H1 (cell line): ENCODE data around the gene FUT2. TPM values are rescaled to one million over a fixed set of nuclear protein-coding genes. Genes with fewer than 3 reads are reported as not detected.

Experiments
- CTCF ChIA-PET: fragments of 300-600 bp; sonication (Branson Sonifier 250); formaldehyde crosslinking; loops from one replicate; lab custom pipeline; 2021; ENCODE audit not compliant: partially characterized antibody; lab: Charles Lee
- POLR2A ChIA-PET: fragments of 300-600 bp; sonication (Branson Sonifier 250); formaldehyde crosslinking; loops from one replicate; lab custom pipeline; 2021; ENCODE audit warnings: inconsistent platforms; ENCODE audit not compliant: partially characterized antibody; lab: Charles Lee
- DNase-seq, 2 experiments: peaks; one replicate each; pipeline versions ENCODE4 v3.0.0 to v3.0.0-alpha.2; 2010 to 2022; ENCODE audit warnings: low spot score in 2 of 2, low read depth in 1 of 2, mixed read lengths in 1 of 2
- FAIRE-seq: peaks from 2 replicates; lab custom pipeline; 2011; peaks lifted over from hg19 to GRCh38; lab: Jason Lieb, UNC
- H2AFZ ChIP-seq: 2 replicates; pipeline ENCODE4 v1.8.1; 2012; ENCODE audit warnings: low read length, inconsistent platforms
- H2AK5ac ChIP-seq: 2 replicates; pipeline ENCODE4 v1.6.1; 2013; ENCODE audit warnings: low read depth, low read length
- H2BK120ac ChIP-seq: replicated peaks from 2 replicates; pipeline ENCODE3; 2013; ENCODE audit warnings: low read depth, low read length, inconsistent platforms
- H2BK12ac ChIP-seq: 2 replicates; pipeline ENCODE4 v1.6.1; 2013; ENCODE audit warnings: low read depth, low read length
- H2BK15ac ChIP-seq: 2 replicates; pipeline ENCODE4 v1.6.1; 2013; ENCODE audit warnings: low read length
- H2BK20ac ChIP-seq: 2 replicates; pipeline ENCODE4 v1.6.1; 2013; ENCODE audit warnings: low read length
- H2BK5ac ChIP-seq: 2 replicates; pipeline ENCODE4 v1.6.1; 2013; ENCODE audit warnings: low read depth, low read length
- H3K14ac ChIP-seq: 2 replicates; pipeline ENCODE4 v1.6.1; 2013; ENCODE audit warnings: inconsistent platforms; ENCODE audit not compliant: insufficient read length
- H3K18ac ChIP-seq: 2 replicates; pipeline ENCODE4 v1.6.1; 2013; ENCODE audit warnings: low read length; ENCODE audit errors: extremely low read depth
- H3K23ac ChIP-seq: 2 replicates; pipeline ENCODE4 v1.6.1; 2013; ENCODE audit warnings: inconsistent platforms; ENCODE audit not compliant: insufficient read length
- H3K23me2 ChIP-seq: 2 replicates; pipeline ENCODE4 v1.6.1; 2013; ENCODE audit warnings: low read depth, low read length
- H3K27ac ChIP-seq: 2 replicates; pipeline ENCODE4 v1.6.1; 2011; ENCODE audit warnings: low read depth, low read length, inconsistent platforms
- H3K27me3 ChIP-seq, 4 experiments: replicated peaks in 1 of 4; 1 replicate in 1 of 4; 2 replicates in 3 of 4; pipeline versions ENCODE4 v1.6.1 to v1.8.1; 2011 to 2013; ENCODE audit warnings: low read length in 3 of 4, mild to moderate bottlenecking in 3 of 4, inconsistent platforms in 2 of 4, mixed read lengths in 2 of 4, moderate library complexity in 1 of 4; ENCODE audit not compliant: control insufficient read depth in 3 of 4, insufficient read depth in 3 of 4; ENCODE audit errors: extremely low read depth in 1 of 4
- H3K36me3 ChIP-seq, 4 experiments: 2 replicates each; pipeline versions ENCODE4 v1.6.1 to v1.8.1; 2011 to 2013; ENCODE audit warnings: mild to moderate bottlenecking in 4 of 4, low read length in 3 of 4, moderate library complexity in 2 of 4, control low read depth in 1 of 4, inconsistent platforms in 1 of 4; ENCODE audit not compliant: insufficient read depth in 4 of 4, control insufficient read depth in 2 of 4
- H3K4ac ChIP-seq: replicated peaks from 2 replicates; pipeline ENCODE3; 2013; ENCODE audit warnings: low read length, low read depth, mixed read lengths, inconsistent platforms; ENCODE audit not compliant: insufficient read length
- H3K4me1 ChIP-seq, 4 experiments: replicated peaks in 1 of 4; 1 replicate in 1 of 4; 2 replicates in 3 of 4; pipeline versions ENCODE4 v1.6.1 to v1.8.1; 2011 to 2013; ENCODE audit warnings: low read length in 3 of 4, inconsistent platforms in 2 of 4, mixed read lengths in 1 of 4; ENCODE audit not compliant: insufficient read depth in 4 of 4, control insufficient read depth in 3 of 4
- H3K4me2 ChIP-seq, 2 experiments: 2 replicates each; pipeline versions ENCODE4 v1.6.1 to v1.8.1; 2011 to 2013; ENCODE audit warnings: low read depth in 2 of 2, low read length in 2 of 2, control low read depth in 1 of 2, inconsistent platforms in 1 of 2, mild to moderate bottlenecking in 1 of 2; ENCODE audit not compliant: insufficient read depth in 1 of 2
- H3K4me3 ChIP-seq, 4 experiments: fragments of 200-600, 300-600 bp in 1 of 4; sonication (generic), shearing (Covaris generic), sonication (Bioruptor Twin) in 1 of 4; 2 replicates each; pipeline versions ENCODE4 v1.5.1 to v1.8.1; 2011 to 2016; ENCODE audit warnings: low read length in 4 of 4, low read depth in 3 of 4, control low read depth in 2 of 4, inconsistent platforms in 2 of 4, mild to moderate bottlenecking in 2 of 4, mixed read lengths in 1 of 4, moderate library complexity in 1 of 4; ENCODE audit not compliant: insufficient read depth in 2 of 4; ENCODE audit errors: extremely low read depth in 1 of 4
- H3K56ac ChIP-seq: replicated peaks from 2 replicates; pipeline ENCODE3; 2013; ENCODE audit warnings: low read depth, mild to moderate bottlenecking, mixed read lengths, low read length, inconsistent platforms; ENCODE audit not compliant: insufficient read length
- H3K79me1 ChIP-seq: 2 replicates; pipeline ENCODE4 v1.6.1; 2013; ENCODE audit warnings: low read depth, low read length, control low read depth
- H3K79me2 ChIP-seq, 2 experiments: 2 replicates each; pipeline versions ENCODE4 v1.6.1 to v1.8.1; 2012 to 2013; ENCODE audit warnings: low read length in 2 of 2, mild to moderate bottlenecking in 2 of 2, inconsistent platforms in 1 of 2; ENCODE audit not compliant: insufficient read depth in 2 of 2, control insufficient read depth in 1 of 2
- H3K9ac ChIP-seq, 4 experiments: replicated peaks in 1 of 4; 1 replicate in 1 of 4; 2 replicates in 3 of 4; pipeline versions ENCODE4 v1.6.1 to v1.8.1; 2011 to 2013; ENCODE audit warnings: low read depth in 3 of 4, low read length in 3 of 4, control low read depth in 2 of 4, mild to moderate bottlenecking in 2 of 4, moderate library complexity in 2 of 4, inconsistent platforms in 1 of 4; ENCODE audit errors: extremely low read depth in 1 of 4
- H3K9me3 ChIP-seq, 2 experiments: 2 replicates each; pipeline versions ENCODE4 v1.6.1 to v1.8.1; 2012 to 2013; ENCODE audit warnings: mild to moderate bottlenecking in 2 of 2, moderate library complexity in 2 of 2, control low read depth in 1 of 2, inconsistent platforms in 1 of 2, low read depth in 1 of 2, low read length in 1 of 2, mixed read lengths in 1 of 2; ENCODE audit not compliant: insufficient read depth in 2 of 2
- H4K20me1 ChIP-seq, 2 experiments: replicated peaks in 1 of 2; 2 replicates each; pipeline versions ENCODE3 to v1.8.1; 2011 to 2013; ENCODE audit warnings: inconsistent platforms in 2 of 2, low read length in 2 of 2, mild to moderate bottlenecking in 1 of 2; ENCODE audit not compliant: insufficient read depth in 2 of 2, control insufficient read depth in 1 of 2
- H4K5ac ChIP-seq: 2 replicates; pipeline ENCODE4 v1.6.1; 2013; ENCODE audit warnings: low read length, low read depth, mixed read lengths, inconsistent platforms; ENCODE audit not compliant: insufficient read length
- H4K8ac ChIP-seq: 2 replicates; pipeline ENCODE4 v1.8.0; 2013; ENCODE audit warnings: mild to moderate bottlenecking, moderate library complexity, low read length, inconsistent platforms; ENCODE audit not compliant: insufficient read depth; ENCODE audit errors: extremely low read depth
- H4K91ac ChIP-seq: replicated peaks from 2 replicates; pipeline ENCODE3; 2013; ENCODE audit warnings: low read length, mixed read lengths, inconsistent platforms; ENCODE audit not compliant: insufficient read length
- JUND ChIP-seq: IDR thresholded peaks from 2 replicates; pipeline ENCODE4 v1.6.1; 2011; ENCODE audit warnings: mild to moderate bottlenecking, improper control_type of control experiment, low read length
- WGBS, 2 experiments: shearing (Covaris generic) in 1 of 2; methylation state at CpG; one replicate each; pipeline versions ENCODE4 v1.1.6 to v1.1.7; 2013 to 2015; ENCODE audit warnings: low lambda C conversion rate in 2 of 2, mixed read lengths in 2 of 2, inconsistent platforms in 1 of 2, low coverage in 1 of 2, missing lambda C conversion rate in 1 of 2; ENCODE audit not compliant: insufficient replicate concordance in 2 of 2, insufficient coverage in 1 of 2, insufficient read length in 1 of 2; ENCODE audit errors: extremely low coverage in 1 of 2, missing lambda C conversion rate in 1 of 2; 5-methylcytosine and 5-hydroxymethylcytosine counted together
- polyA plus RNA-seq, 7 experiments: library from polyadenylated mRNA; depleted of rRNA in 3 of 7; stranded (reverse) in 5 of 7; unstranded in 2 of 7; fragments of >200 nt in 5 of 7; fragments of 200-250 nt in 2 of 7; gene quantifications; 1 replicate in 5 of 7; 2 replicates in 1 of 7; 4 replicates in 1 of 7; pipeline versions ENCODE4 v1.2.1 to v1.2.3, GENCODE V29; 2011 to 2013; ENCODE audit warnings: missing spikeins in 2 of 7, mixed read lengths in 2 of 7
- total RNA-seq: library from RNA; stranded (reverse); fragmentation: NEBNext Ultra II Directional; extraction: Animal tissue kit (Norgen Biotek cat#: 25700); gene quantifications from 2 replicates; pipeline ENCODE4 v1.2.1, GENCODE V29; 2021

FUT2 gene
- total and polyA plus RNA-seq, 2 of the 8 experiments (the other 6 are each of a cell fraction or from before 2014, with no cell fraction given), result 5.0 to 5.6 TPM

- peak in 1 of 2 experiments; percentile 84 for DNase-seq
- WGBS, 2 experiments, result 88% methylated on average over 34 of the region's 35 CpGs; no CpG with 5 or more reads in 1 of the 2 experiments
- H3K56ac ChIP-seq, result no peak overlapping the region
- peak; percentile 79 for TF ChIP-seq JUND
Measured at GRCh38 chr19:48660852-48661710, 34.7 kb upstream of the FUT2 start.

More at GRCh38 chr19:48660852-48661710, 34.7 kb upstream of the FUT2 start:
- no peaks in the 10 kb centered on the region; a peak in 1 of 7 replicates for H3K27me3 ChIP-seq
- peak; percentile 99 for FAIRE-seq
- H3K36me3 ChIP-seq, result no peaks in the 10 kb centered on the region
- no peak overlapping the region for H3K4ac ChIP-seq
- H4K91ac ChIP-seq, result no peak overlapping the region
- no peaks in the 10 kb centered on the region for H4K20me1 ChIP-seq
- no peak overlapping the region for H3K9ac ChIP-seq
- H2BK12ac ChIP-seq, result peak overlapping the region; percentile 28
- no peak overlapping the region for H4K5ac ChIP-seq
- no peak overlapping the region for H2AFZ ChIP-seq
- H3K4me3 ChIP-seq, result no peak overlapping the region
- H3K79me2 ChIP-seq, result no peaks in the 10 kb centered on the region
- H2AK5ac ChIP-seq, result no peak overlapping the region
- no peak overlapping the region for H3K23ac ChIP-seq
- H3K9me3 ChIP-seq, result no peaks in the 10 kb centered on the region; a peak in 2 of 4 replicates
- H3K18ac ChIP-seq, result no peak overlapping the region
- 0 out of 2 replicates have a peak overlapping the region, but pooled peaks have one; percentile 29 for H2BK15ac ChIP-seq
- no peak overlapping the region for H2BK5ac ChIP-seq
- no peak overlapping the region for H4K8ac ChIP-seq
- H3K4me1 ChIP-seq, result peaks cover 0 to 3% (median 0%) of the 10 kb centered on the region in 4 experiments; a peak in 1 of 7 replicates
- POLR2A ChIA-PET, result no interaction called here
- CTCF ChIA-PET, result interaction anchor here (1.5 kb wide), 1 partner anchor 15 kb away, joined by 4 read pairs; the partner anchor contains the start of gene CA11
- no peaks in the 10 kb centered on the region for H3K79me1 ChIP-seq
- no peak overlapping the region for H3K27ac ChIP-seq
- H3K4me2 ChIP-seq, result no peak overlapping the region
- H3K14ac ChIP-seq, result no peak overlapping the region
- no peak overlapping the region for H2BK20ac ChIP-seq
- H2BK120ac ChIP-seq, result no peak overlapping the region
- H3K23me2 ChIP-seq, result no peaks in the 10 kb centered on the region
